GM19468 (cell line): Measurements from ENCODE around the gene SATB1.
"Not testable (repeated sequence)": the region's sequence is repeated elsewhere in the genome, so short reads cannot be mapped to it uniquely, and the experiment has no call there.

ENCODE experiments used
- ATAC-seq: cut with Tn5 transposase; IDR thresholded peaks from one replicate; pipeline ENCODE4 v1.9.1; 2021; ENCODE audit warnings: mild to moderate bottlenecking, moderate library complexity, moderate number of reproducible peaks; ENCODE audit not compliant: unreplicated experiment; ENCODE audit errors: extremely low read depth

The SATB1 gene

DNA sequence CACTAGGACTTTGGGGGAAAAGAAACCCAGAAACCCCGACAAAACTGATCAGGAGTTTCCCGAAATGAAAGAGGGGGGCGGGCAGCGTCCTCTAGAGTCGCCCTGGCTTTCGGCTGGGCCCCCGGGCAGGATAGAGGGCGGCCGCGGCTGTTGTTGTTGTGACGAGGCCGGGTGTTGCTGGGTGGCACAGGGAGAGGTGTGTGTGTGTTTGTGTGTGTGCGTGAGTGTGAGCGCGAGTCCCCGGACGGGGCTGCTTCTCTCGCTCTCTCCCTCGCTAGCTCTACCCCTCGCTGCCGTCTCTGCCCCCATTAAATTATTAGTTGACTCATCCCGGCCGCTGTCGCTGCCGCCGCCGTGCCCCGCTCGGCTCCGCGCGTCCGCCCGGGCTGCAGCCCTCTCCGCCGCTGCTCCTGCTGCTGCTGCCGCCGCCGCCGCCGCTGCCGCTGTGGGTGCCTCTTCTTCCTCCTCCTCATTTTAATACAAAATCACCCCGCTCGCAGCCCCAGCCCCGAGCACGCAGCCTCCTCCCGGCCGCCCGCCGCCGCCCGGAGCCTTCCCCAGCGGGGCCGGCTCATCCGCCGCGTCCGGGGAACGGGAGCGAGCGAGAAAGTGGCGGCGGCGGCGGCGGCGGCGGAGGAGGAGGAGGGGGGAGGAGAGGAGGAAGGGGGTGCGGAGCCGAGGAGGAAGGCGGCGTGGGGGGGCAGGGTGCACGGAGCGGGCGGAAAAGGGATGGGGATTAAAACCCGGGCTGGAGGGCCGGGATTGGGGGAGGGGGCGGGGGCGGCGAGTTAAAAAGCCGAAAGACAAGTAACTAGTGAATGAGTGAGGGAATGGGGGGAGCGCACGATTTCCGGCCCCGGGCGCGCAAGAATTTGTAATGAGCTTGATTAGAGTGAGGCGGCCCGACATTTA lies at the start of gene SATB1:
Gene SATB1 (minus strand): TSS at position 611 of the 912 bp plus-strand sequence. CDS start 4,372 bp downstream, outside the sequence.
- ATAC-seq, result peak; percentile 16

DNA sequence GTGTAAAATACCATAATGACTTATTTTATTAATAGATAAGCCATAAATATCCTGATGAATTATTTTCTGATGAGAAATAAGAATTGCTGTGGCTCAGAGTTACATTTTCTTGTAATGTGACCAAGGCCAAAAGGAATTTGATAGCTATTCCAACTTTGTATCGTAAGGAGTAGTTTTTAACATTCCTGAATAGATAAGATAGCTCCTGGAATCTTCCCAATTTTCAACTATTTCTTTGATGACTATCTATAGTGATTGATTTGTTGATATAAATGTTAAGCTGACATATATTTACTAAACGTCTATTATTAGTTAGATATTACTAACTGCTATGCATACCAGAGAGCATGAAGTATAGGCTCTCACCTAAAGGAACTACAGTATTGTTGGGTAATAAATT lies 49.1 kb upstream of the SATB1 start:
- ATAC-seq, result no peak

- no peak for ATAC-seq
Observed at GRCh38 chr3:18469775-18470174, 44.6 kb upstream of the SATB1 start.

- no peak for ATAC-seq
Observed at GRCh38 chr3:18466136-18466535, 41.0 kb upstream of the SATB1 start.

- no peak for ATAC-seq
Observed at GRCh38 chr3:18454766-18455165, 29.6 kb upstream of the SATB1 start.

- not testable (repeated sequence) for ATAC-seq
Observed at GRCh38 chr3:18449618-18450017, 24.5 kb upstream of the SATB1 start.

GRCh38 chr3:18447720-18448119 lies 22.6 kb upstream of the SATB1 start:
- no peak for ATAC-seq

GRCh38 chr3:18446149-18446825 lies 21.1 kb upstream of the SATB1 start:
- ATAC-seq, result no peak

- no peak for ATAC-seq
Observed at GRCh38 chr3:18445401-18446148, 20.4 kb upstream of the SATB1 start.

DNA sequence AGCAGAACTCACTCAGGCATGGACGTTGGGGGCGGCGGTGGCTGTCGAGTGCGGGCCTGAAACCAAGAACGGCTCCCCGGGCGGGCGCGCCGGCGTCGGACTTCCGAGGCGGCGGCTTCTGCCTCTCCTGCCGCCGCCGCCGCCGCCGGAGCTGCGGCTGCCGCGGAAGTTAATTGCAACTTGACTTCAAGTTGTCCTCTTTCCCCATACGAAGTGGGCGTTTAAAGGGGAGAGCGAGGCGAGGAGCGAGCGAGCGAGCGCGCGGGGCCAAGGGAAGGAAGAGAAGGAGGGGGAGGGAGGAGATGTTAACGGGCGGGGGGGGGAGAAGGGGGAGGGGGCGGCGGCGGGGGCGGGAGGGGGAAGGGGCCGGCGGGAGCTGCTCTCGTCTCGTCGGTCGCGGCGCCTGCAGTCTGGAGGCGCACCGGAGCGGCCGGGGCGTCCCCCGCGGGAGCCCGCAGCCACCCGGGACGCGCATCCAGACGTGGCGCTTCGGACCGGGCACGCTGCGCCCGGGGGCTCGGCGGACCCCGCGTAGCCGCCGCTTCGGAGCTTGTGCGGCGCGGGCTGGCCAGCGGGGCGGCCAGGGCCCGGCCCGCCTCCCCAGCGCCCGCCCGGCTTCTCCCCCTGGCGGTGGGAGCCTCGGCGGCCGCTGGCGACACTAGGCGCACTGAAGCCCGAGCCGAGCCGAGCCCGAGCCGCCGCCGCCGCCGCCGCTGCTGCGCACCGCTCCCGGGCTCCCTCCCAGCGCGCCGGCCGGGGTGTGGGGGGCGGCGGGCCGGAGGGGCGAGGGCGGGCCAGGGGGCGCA lies 19.7 kb upstream of the SATB1 start:
- peak; percentile 45 for ATAC-seq

DNA sequence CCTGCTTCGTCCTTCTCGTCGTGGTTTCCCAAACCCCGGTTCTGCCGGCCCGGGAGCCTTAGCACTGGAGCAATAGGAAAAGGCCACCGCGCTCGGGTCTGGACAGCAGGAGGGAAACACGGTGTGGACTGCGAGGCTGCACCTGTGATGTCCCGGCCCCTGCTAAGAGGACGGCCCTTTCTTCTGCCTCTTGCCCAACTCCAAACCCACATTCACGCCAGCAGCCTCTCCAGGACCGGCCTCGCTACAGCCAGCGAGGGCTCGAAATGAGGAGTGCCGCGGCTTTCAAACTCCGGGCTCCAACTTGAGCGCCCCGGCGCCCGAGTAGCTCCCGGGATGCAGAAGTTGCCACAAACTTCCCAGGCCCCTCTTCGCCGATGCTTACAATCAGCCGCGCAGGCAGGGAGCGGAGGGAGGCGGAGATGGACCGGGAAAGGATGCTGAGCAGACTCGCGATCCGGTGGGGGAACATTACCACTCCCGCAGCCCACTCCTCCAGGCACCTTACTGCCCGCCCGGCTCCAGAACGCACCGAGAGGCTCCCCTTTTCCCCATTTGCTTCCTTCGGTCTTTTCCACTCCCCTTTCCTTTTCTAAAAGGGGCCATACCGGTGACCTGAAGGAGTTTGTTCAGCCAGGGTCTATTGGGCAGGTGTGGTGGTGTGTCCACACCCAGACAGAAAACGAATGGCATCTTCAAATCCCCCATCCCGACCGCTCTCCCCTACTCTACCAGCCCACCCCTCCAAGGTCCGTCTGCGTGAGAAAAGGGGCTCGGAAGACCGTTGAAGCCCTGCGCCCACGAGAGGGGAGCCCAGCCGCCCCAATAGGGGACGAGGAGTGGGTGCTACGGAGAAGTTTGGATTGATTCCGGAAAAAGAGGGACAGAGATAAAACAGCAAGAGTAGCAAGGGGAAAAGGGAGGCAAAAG lies 18.8 kb upstream of the SATB1 start:
- no peak for ATAC-seq

- no peak for ATAC-seq
Observed at GRCh38 chr3:18442756-18443664, 17.9 kb upstream of the SATB1 start.

DNA sequence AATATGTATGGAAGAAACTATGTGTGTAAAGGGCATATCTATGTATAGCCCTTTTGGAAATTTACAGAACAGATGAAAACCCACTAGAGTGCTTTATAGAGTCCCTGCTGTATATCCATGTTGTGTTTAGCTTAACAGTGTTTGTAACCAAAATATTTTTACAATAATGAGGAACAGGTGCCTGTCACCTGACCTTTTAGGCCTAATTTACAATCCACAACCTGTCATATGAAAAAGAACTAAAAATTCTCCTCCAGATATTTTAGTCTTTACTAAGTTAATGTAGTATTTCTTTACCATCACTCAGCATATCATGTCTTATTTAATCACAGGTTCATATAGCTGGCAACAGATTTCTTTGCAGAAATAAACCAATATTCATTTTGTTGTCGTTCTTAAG lies 16.4 kb upstream of the SATB1 start:
- no peak for ATAC-seq

- no peak for ATAC-seq
Observed at GRCh38 chr3:18440066-18440722, 15.1 kb upstream of the SATB1 start.

GRCh38 chr3:18439281-18439680 lies 14.1 kb upstream of the SATB1 start:
- no peak for ATAC-seq

- no peak for ATAC-seq
Observed at GRCh38 chr3:18438586-18438985, 13.4 kb upstream of the SATB1 start.

GRCh38 chr3:18436213-18436612 lies 11.1 kb upstream of the SATB1 start:
- ATAC-seq, result no peak
